Upper lobe of right lung (tissue), 1 donor: Measurements from ENCODE around the gene ACOXL. TPM values are rescaled to one million over a fixed set of nuclear protein-coding genes. Genes with fewer than 3 reads are reported as not detected.
A peak's percentile ranks its signal among the peaks of the same experiment; 100 is the strongest.

Experiments
- ATAC-seq: fragments of 200-7000 bp; cut with Tn5 transposase; one replicate; pipeline ENCODE4 v1.9.1; 2020; ENCODE audit warnings: mild to moderate bottlenecking, moderate library complexity
- DNase-seq: peaks from one replicate; pipeline ENCODE4 v3.0.0-alpha.2; 2020
- H3K27ac ChIP-seq: fragments of 200-600 bp; one replicate; pipeline ENCODE4 v1.8.0; 2022
- H3K27me3 ChIP-seq: fragments of 200-600 bp; one replicate; pipeline ENCODE4 v1.8.0; 2022; ENCODE audit warnings: mild to moderate bottlenecking
- H3K36me3 ChIP-seq: fragments of 200-600 bp; one replicate; pipeline ENCODE4 v1.8.0; 2022
- H3K4me1 ChIP-seq: fragments of 200-600 bp; one replicate; pipeline ENCODE4 v1.8.0; 2022
- H3K4me3 ChIP-seq: fragments of 200-600 bp; one replicate; pipeline ENCODE4 v1.8.0; 2022; ENCODE audit warnings: mild to moderate bottlenecking
- H3K9me3 ChIP-seq: fragments of 200-600 bp; one replicate; pipeline ENCODE4 v1.8.0; 2022
- CTCF ChIP-seq: fragments of 200-600 bp; IDR thresholded peaks from one replicate; pipeline ENCODE4 v1.8.0; 2022; ENCODE audit warnings: antibody characterized with exemption
- intact Hi-C: fragments of 100-400 bp; cut with DNase I; formaldehyde crosslinking; loops from one replicate; pipeline ENCODE4 v1.11.0; 2022
- total RNA-seq: library from RNA; stranded (reverse); fragmentation: NEBNext Ultra II Directional; extraction: Animal tissue kit (Norgen Biotek cat#: 25700); gene quantifications from one replicate; pipeline ENCODE4 v1.2.1, GENCODE V29; 2021
- donor health status: DM: no; HTN: yes; CAD: no; lungs with severe emphysema.

The ACOXL gene
- total RNA-seq, 1 donor from 2014 or later: 47.5 TPM

GRCh38 chr2:110955556-110955955 lies 223.2 kb downstream of the ACOXL start:
- ATAC-seq (peak; percentile 39), DNase-seq (no peak)
- Histone ChIP-seq H3K9me3 (no peaks in the 10 kb centered on the region), H3K27ac (no peak overlapping the region), H3K36me3 (no peaks in the 10 kb centered on the region), H3K4me1 (no peaks in the 10 kb centered on the region), H3K4me3 (no peak overlapping the region), H3K27me3 (no peaks in the 10 kb centered on the region)
- no peak for TF ChIP-seq CTCF
- intact Hi-C loops: no loop called here

GRCh38 chr2:110957293-110957692 lies 224.9 kb downstream of the ACOXL start:
- Histone ChIP-seq H3K36me3 (no peaks in the 10 kb centered on the region), H3K27me3 (no peaks in the 10 kb centered on the region), H3K9me3 (no peaks in the 10 kb centered on the region), H3K4me1 (no peaks in the 10 kb centered on the region), H3K27ac (no peak overlapping the region), H3K4me3 (no peak overlapping the region)
- intact Hi-C loops: no loop called here
- no peak for TF ChIP-seq CTCF
- DNase-seq (no peak), ATAC-seq (no peak)

- Histone ChIP-seq H3K27me3 (no peaks in the 10 kb centered on the region), H3K27ac (no peak overlapping the region), H3K9me3 (no peaks in the 10 kb centered on the region), H3K4me3 (no peak overlapping the region), H3K36me3 (no peaks in the 10 kb centered on the region), H3K4me1 (no peaks in the 10 kb centered on the region)
- intact Hi-C loops: no loop called here
- ATAC-seq: peak; percentile 11
- TF ChIP-seq CTCF: no peak
- DNase-seq: no peak
Observed at GRCh38 chr2:110958346-110959119, 226.2 kb downstream of the ACOXL start.

GRCh38 chr2:110959198-110959597 lies 226.8 kb downstream of the ACOXL start:
- H3K27ac ChIP-seq: no peak overlapping the region
- H3K36me3 ChIP-seq: no peaks in the 10 kb centered on the region
- no peaks in the 10 kb centered on the region for H3K4me1 ChIP-seq
- no peak for ATAC-seq
- no peaks in the 10 kb centered on the region for H3K27me3 ChIP-seq
- DNase-seq: no peak
- no peak overlapping the region for H3K4me3 ChIP-seq
- H3K9me3 ChIP-seq: no peaks in the 10 kb centered on the region
- intact Hi-C loops: no loop called here
- TF ChIP-seq CTCF: no peak

- H3K4me3 ChIP-seq: no peak overlapping the region
- intact Hi-C loops: no loop called here
- DNase-seq: no peak
Observed at GRCh38 chr2:110960281-110960680, 227.9 kb downstream of the ACOXL start.

More at GRCh38 chr2:110960281-110960680, 227.9 kb downstream of the ACOXL start:
- ATAC-seq: no peak
- Histone ChIP-seq H3K9me3 (no peaks in the 10 kb centered on the region), H3K4me1 (no peaks in the 10 kb centered on the region), H3K36me3 (no peaks in the 10 kb centered on the region), H3K27ac (no peak overlapping the region), H3K27me3 (no peaks in the 10 kb centered on the region)
- TF ChIP-seq CTCF: no peak
